Measurements from ENCODE around the gene SACS.

SACS gene

GRCh38 chr13:23288995-23289394 lies 144.5 kb downstream of the SACS start:
- no peak for DNase-seq (ENCODE audit: low spot score)

GRCh38 chr13:23288564-23288963 lies 144.9 kb downstream of the SACS start:
- no peak for DNase-seq (ENCODE audit: low spot score)

DNA sequence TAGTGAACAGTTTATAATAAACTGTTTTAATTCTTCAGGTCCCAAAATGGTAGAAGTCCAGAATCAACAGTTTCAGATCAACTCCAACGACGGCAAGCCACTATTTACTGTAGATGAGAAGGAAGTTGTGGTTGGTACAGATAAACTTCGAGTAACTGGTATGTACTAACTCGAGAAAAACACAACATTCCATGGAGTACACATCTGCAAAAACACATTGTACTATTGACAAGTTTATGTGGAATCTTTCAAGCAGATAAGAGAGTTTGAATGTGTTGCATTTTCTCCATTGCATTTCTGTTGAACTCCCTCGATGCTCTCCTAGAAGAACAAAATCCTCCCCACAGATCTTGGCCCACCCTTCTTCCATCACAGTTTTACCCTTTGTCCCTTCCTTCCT lies 154.2 kb downstream of the SACS start:
- no peak for DNase-seq (ENCODE audit: low spot score)
